Stimulated activated CD4-positive, alpha-beta T cell treated with anti-CD3 and anti-CD28 coated beads, Interleukin-1b, Interleukin-23, amount 100 ng/mL, for 1 hour (primary cell): ENCODE data around the gene BHLHA15.

Experiments
- DNase-seq, 2 donors: peaks; one replicate each; pipeline ENCODE4 v3.0.0-alpha.2; 2020; ENCODE audit warnings: low read depth in 2 of 2

Gene BHLHA15

GRCh38 chr7:98244871-98245270 lies 33.6 kb downstream of the BHLHA15 start:
- DNase-seq: no peak

- no peak for DNase-seq
These were observed 36.9 kb downstream of the BHLHA15 start for GRCh38 chr7:98248156-98248555.

GRCh38 chr7:98249106-98249505 lies 37.9 kb downstream of the BHLHA15 start:
- no peak for DNase-seq

GRCh38 chr7:98250789-98251188 lies 39.5 kb downstream of the BHLHA15 start:
- DNase-seq: no peak

- peak in 1 of 2 donors; percentile 9 for DNase-seq
These were observed 40.0 kb downstream of the BHLHA15 start for GRCh38 chr7:98251231-98251600.

GRCh38 chr7:98251601-98252424 lies 40.6 kb downstream of the BHLHA15 start, which contains the start of gene TECPR1:
TECPR1 (minus strand) TSS chr7:98252232; CDS start chr7:98246146, 6,086 bp downstream.
- DNase-seq: peak; percentile 31 to 61

GRCh38 chr7:98252425-98253054 lies 41.3 kb downstream of the BHLHA15 start:
- no peak for DNase-seq

GRCh38 chr7:98254516-98254915 lies 43.3 kb downstream of the BHLHA15 start:
- no peak for DNase-seq

GRCh38 chr7:98254951-98255610 lies 43.8 kb downstream of the BHLHA15 start:
- DNase-seq: no peak

- no peak for DNase-seq
These were observed 45.2 kb downstream of the BHLHA15 start for GRCh38 chr7:98256431-98256830.

- DNase-seq: no peak
These were observed 46.5 kb downstream of the BHLHA15 start for GRCh38 chr7:98257701-98258100.
